Measurements from ENCODE around the gene HIGD1B. TPM values are rescaled to one million over a fixed set of nuclear protein-coding genes. Genes with fewer than 3 reads are reported as not detected.

The HIGD1B gene
- total and polyA plus RNA-seq, 9 of the 15 experiments (the other 6 are each of a cell fraction or from before 2014, with no cell fraction given) = not detected

DNA sequence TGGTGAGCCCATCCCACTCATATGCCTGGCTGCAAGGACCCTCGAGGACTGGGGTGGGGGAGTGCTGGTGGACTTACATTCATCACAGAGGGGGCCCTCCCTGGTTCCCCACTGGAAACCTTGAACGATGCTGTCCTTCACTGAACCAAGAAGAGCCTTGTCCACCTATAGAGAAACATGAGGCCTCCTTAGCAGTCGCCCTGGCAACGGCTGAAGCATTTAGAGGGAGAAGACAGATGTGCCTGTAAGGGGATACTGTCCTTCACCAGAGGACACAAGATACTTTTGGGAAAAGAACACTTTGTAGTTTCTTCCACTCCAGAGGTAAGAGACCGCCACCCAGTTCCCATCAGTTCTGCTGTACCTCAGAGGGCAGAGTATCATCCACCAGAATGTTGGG, 6.5 kb downstream of the HIGD1B start:
- FAIRE-seq = no peak
- Histone ChIP-seq H3K27me3 (ENCODE audit: control insufficient read depth in 2 of 2, insufficient read depth in 2 of 2, low read length in 2 of 2) (no peaks in the 10 kb centered on the region), H3K4me3 (no peak overlapping the region), H3K9me1 (ENCODE audit: control insufficient read depth, insufficient read depth, low read length) (no peaks in the 10 kb centered on the region), H3K27ac (ENCODE audit: extremely low read depth, low read depth, low read length) (no peak overlapping the region), H3K4me1 (replicated peaks in 1 of 2; ENCODE audit: control insufficient read depth in 2 of 2, insufficient read depth in 2 of 2, low read length in 2 of 2) (no peaks in the 10 kb centered on the region), H3K9ac (ENCODE audit: insufficient read depth in 1 of 2, low read depth in 2 of 2, low read length in 2 of 2) (no peak overlapping the region), H2AFZ (ENCODE audit: low read depth, low read length) (no peak overlapping the region), H3K4me2 (ENCODE audit: insufficient read depth, low read length) (no peak overlapping the region), H3K36me3 (ENCODE audit: control insufficient read depth, insufficient read depth, low read length) (peaks cover 90% of the 10 kb centered on the region), H3K9me3 (replicated peaks; ENCODE audit: control insufficient read depth, insufficient read depth, low read depth, low read length) (no peaks in the 10 kb centered on the region), H3K79me2 (ENCODE audit: control insufficient read depth, insufficient read depth, low read length) (no peaks in the 10 kb centered on the region), H4K20me1 (replicated peaks; ENCODE audit: control insufficient read depth, insufficient read depth, low read length) (0 out of 2 replicates have a peak, but pooled peaks cover 2% of the 10 kb centered on the region)
- ChIA-PET CTCF (ENCODE audit: low intra/inter-chr PET ratio) (no interaction called here), POLR2A (interaction anchor here (0.7 kb wide), 1 partner anchor 965 kb away, joined by 3 read pairs; no protein-coding TSS in a partner anchor)
- in situ Hi-C loops (cut with MboI) (no loop called here), intact Hi-C loops (cut with micrococcal nuclease) (no loop called here)
- 93% methylated on average over 5 of the region's 5 CpGs for WGBS (ENCODE audit: insufficient coverage, low coverage, missing lambda C conversion rate)
- no peak for DNase-seq (ENCODE audit: extremely low read depth in 1 of 4, low spot score in 3 of 4)
- TF ChIP-seq JUN (IDR thresholded peaks at IDR 0.05; ENCODE audit: borderline replicate concordance, low read depth, low read length) (no peak), JUN (CRISPR knock-in tag; IDR thresholded peaks at IDR 0.05; ENCODE audit: borderline replicate concordance) (no peak), RCOR1 (IDR thresholded peaks at IDR 0.05; ENCODE audit: borderline replicate concordance in 1 of 2, low read depth in 2 of 2, low read length in 2 of 2) (no peak), IRF2 (CRISPR knock-in tag; IDR thresholded peaks at IDR 0.05) (no peak), ARID2 (IDR thresholded peaks at IDR 0.05) (no peak), KHSRP (IDR thresholded peaks at IDR 0.05) (no peak), GABPB1 (CRISPR knock-in tag; IDR thresholded peaks at IDR 0.05) (no peak), TAF9B (IDR thresholded peaks at IDR 0.05; ENCODE audit: partially characterized antibody) (no peak), ZNF146 (CRISPR knock-in tag; IDR thresholded peaks at IDR 0.05; ENCODE audit: unreplicated experiment) (no peak), EP300 (IDR thresholded peaks at IDR 0.05; ENCODE audit: low read length) (no peak), GABPA (tag; conservative IDR thresholded peaks at IDR 0.05; ENCODE audit: low read depth) (no peak), ELF1 (tag; IDR thresholded peaks at IDR 0.05) (no peak)
- TF ChIP-seq, protein P1, sequence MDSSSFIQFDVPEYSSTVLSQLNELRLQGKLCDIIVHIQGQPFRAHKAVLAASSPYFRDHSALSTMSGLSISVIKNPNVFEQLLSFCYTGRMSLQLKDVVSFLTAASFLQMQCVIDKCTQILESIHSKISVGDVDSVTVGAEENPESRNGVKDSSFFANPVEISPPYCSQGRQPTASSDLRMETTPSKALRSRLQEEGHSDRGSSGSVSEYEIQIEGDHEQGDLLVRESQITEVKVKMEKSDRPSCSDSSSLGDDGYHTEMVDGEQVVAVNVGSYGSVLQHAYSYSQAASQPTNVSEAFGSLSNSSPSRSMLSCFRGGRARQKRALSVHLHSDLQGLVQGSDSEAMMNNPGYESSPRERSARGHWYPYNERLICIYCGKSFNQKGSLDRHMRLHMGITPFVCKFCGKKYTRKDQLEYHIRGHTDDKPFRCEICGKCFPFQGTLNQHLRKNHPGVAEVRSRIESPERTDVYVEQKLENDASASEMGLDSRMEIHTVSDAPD (CRISPR knock-in tag; IDR thresholded peaks at IDR 0.05) = no peak
- TF ChIP-seq, protein P2, sequence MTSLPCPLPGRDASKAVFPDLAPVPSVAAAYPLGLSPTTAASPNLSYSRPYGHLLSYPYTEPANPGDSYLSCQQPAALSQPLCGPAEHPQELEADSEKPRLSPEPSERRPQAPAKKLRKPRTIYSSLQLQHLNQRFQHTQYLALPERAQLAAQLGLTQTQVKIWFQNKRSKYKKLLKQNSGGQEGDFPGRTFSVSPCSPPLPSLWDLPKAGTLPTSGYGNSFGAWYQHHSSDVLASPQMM (CRISPR knock-in tag; IDR thresholded peaks at IDR 0.05) = no peak
- TF ChIP-seq, protein P3, sequence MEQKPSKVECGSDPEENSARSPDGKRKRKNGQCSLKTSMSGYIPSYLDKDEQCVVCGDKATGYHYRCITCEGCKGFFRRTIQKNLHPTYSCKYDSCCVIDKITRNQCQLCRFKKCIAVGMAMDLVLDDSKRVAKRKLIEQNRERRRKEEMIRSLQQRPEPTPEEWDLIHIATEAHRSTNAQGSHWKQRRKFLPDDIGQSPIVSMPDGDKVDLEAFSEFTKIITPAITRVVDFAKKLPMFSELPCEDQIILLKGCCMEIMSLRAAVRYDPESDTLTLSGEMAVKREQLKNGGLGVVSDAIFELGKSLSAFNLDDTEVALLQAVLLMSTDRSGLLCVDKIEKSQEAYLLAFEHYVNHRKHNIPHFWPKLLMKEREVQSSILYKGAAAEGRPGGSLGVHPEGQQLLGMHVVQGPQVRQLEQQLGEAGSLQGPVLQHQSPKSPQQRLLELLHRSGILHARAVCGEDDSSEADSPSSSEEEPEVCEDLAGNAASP (IDR thresholded peaks at IDR 0.05) = no peak
- TF ChIP-seq, protein P4, sequence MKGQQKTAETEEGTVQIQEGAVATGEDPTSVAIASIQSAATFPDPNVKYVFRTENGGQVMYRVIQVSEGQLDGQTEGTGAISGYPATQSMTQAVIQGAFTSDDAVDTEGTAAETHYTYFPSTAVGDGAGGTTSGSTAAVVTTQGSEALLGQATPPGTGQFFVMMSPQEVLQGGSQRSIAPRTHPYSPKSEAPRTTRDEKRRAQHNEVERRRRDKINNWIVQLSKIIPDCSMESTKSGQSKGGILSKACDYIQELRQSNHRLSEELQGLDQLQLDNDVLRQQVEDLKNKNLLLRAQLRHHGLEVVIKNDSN (CRISPR knock-in tag; IDR thresholded peaks at IDR 0.05) = no peak
- no peak for ATAC-seq
- no TSS peak for BruUV-seq (replicated peaks)

Measured in K562 (cell line).